ENCODE data around the gene DMXL1.

DNA sequence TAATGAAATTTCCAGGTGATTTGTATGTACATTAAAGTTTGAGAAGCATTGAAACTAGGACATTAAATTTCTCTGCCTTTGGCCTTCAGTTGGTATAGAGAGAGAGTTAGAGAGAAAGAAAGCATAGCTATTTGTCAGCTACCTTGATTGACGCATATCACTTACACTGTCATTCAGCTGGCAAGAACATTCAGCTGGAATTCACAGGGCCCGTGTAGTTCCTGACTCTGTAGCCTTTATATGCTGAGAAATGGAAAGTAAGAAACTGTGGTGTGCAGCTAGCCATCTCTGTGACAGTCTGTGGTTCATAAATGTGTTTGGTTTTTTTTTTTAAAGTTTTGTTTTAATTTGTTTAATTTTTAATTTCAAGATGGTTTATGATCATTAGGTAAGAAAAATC lies 58.9 kb downstream of the DMXL1 start:
- no peak for TF ChIP-seq TCF12 (IDR thresholded peaks at IDR 0.05; ENCODE audit: low read depth)
- TF ChIP-seq, protein P1, sequence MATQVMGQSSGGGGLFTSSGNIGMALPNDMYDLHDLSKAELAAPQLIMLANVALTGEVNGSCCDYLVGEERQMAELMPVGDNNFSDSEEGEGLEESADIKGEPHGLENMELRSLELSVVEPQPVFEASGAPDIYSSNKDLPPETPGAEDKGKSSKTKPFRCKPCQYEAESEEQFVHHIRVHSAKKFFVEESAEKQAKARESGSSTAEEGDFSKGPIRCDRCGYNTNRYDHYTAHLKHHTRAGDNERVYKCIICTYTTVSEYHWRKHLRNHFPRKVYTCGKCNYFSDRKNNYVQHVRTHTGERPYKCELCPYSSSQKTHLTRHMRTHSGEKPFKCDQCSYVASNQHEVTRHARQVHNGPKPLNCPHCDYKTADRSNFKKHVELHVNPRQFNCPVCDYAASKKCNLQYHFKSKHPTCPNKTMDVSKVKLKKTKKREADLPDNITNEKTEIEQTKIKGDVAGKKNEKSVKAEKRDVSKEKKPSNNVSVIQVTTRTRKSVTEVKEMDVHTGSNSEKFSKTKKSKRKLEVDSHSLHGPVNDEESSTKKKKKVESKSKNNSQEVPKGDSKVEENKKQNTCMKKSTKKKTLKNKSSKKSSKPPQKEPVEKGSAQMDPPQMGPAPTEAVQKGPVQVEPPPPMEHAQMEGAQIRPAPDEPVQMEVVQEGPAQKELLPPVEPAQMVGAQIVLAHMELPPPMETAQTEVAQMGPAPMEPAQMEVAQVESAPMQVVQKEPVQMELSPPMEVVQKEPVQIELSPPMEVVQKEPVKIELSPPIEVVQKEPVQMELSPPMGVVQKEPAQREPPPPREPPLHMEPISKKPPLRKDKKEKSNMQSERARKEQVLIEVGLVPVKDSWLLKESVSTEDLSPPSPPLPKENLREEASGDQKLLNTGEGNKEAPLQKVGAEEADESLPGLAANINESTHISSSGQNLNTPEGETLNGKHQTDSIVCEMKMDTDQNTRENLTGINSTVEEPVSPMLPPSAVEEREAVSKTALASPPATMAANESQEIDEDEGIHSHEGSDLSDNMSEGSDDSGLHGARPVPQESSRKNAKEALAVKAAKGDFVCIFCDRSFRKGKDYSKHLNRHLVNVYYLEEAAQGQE (IDR thresholded peaks at IDR 0.05; ENCODE audit: low read depth) = no peak
- TF ChIP-seq NFIC (IDR thresholded peaks at IDR 0.05) = no peak
- TF ChIP-seq, protein P2, sequence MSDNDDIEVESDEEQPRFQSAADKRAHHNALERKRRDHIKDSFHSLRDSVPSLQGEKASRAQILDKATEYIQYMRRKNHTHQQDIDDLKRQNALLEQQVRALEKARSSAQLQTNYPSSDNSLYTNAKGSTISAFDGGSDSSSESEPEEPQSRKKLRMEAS (IDR thresholded peaks at IDR 0.05) = no peak
- TF ChIP-seq CREB1 (IDR thresholded peaks at IDR 0.05; ENCODE audit: low read depth) = no peak
- TF ChIP-seq, protein P3, sequence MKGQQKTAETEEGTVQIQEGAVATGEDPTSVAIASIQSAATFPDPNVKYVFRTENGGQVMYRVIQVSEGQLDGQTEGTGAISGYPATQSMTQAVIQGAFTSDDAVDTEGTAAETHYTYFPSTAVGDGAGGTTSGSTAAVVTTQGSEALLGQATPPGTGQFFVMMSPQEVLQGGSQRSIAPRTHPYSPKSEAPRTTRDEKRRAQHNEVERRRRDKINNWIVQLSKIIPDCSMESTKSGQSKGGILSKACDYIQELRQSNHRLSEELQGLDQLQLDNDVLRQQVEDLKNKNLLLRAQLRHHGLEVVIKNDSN (IDR thresholded peaks at IDR 0.05) = no peak
- no peak for TF ChIP-seq YY1 (IDR thresholded peaks at IDR 0.05; ENCODE audit: low read depth)
- TF ChIP-seq EGR1 (IDR thresholded peaks at IDR 0.05) = no peak

Data from Ishikawa (cell line).